Colon (tissue), 2 donors: ENCODE data around the gene ABT1.

Experiments used
- FAIRE-seq: peaks from 2 replicates; lab custom pipeline; 2012; peaks lifted over from hg19 to GRCh38; lab: Jason Lieb, UNC
- donor health status: control.
- donor health status: control.

The ABT1 gene

DNA sequence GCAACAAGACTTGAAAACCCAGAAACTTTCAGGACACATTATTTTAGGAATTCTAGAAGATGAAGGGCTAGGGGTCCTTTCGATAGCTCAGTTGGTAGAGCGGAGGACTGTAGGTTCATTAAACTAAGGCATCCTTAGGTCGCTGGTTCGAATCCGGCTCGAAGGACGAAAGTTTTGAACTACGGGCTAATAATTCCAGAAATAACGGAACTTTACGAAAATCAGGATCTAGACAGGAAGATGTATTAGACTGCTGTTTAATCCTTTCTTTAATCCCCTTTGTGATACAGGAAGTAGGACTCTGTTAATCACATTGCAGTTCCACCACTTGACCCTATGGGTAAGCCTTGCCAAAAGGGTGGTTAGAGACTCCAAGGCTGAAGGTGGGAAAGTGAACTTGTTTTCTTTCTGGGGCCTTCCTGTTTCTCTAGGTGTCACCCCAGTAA lies 21.2 kb upstream of the ABT1 start:
- FAIRE-seq = no peak

DNA sequence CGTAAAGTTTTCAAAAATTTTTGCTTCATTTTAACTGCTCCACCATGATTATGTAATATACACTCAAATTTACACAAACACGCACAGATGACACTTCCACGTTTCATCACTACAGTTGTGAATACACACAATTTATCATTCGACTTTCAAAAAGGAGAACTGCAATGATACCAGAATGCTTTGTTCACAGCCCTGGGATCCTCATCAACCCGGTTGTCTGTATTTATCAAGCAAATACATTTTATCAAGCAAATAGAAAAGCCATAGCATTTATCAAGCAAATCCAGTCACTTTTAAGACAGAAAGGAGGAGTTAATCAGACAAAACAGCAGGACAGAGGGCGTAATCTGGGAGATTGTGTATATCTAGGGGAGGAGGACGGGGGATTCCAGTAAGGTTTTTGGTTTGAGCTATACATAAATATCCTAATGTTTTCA lies 20.3 kb upstream of the ABT1 start:
- FAIRE-seq = no peak

DNA sequence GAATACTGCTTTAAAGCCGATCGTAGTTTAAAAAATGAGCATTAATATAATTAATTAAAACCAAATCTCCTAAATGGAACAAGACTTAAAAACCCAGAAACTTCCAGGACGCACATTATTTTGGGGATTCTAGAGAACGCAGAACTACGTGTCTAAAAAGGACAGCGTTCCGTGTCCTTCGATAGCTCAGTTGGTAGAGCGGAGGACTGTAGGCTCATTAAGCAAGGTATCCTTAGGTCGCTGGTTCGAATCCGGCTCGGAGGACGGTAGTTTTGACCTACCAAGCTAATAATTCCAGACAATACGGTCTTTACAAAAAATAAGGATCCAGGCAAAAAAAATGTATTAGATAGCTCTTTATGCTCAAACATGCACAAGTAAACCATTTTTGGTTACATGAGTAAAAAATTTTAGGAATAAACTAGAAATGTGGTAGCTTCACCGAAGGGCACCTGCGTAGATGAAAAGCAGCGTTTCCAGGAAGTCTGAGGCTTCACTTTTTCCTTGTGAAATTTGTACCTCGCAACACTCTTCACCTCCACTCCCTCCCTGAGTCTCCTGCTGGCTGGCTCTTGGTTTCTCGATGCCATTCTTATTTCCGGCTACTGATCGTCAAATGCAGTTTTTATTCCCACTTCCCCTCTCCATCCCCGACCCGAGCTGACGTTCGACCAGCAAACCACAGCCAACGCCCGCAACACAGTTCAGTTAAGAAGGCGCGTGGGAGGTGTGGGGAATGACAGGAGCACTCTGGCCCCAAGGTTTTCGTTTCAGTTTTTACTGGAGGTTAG lies 19.6 kb upstream of the ABT1 start:
- no peak for FAIRE-seq

DNA sequence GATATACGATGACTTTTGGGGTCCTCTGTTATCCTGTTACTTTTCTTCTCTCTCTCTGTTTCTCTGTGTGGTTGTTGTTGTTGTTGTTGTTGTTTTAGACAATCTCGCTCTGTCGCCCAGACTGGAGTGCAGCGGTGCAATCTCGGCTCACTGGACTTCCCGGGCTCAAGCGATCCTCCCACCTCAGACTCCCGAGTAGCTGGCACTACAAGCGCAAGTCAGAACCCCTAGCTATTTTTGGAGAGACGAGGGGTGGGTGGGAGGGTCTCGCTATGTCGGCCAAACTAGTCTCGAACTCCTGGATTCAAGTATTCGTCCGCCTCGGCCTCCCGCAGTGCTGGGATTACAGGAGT lies 19.1 kb upstream of the ABT1 start:
- no peak for FAIRE-seq

DNA sequence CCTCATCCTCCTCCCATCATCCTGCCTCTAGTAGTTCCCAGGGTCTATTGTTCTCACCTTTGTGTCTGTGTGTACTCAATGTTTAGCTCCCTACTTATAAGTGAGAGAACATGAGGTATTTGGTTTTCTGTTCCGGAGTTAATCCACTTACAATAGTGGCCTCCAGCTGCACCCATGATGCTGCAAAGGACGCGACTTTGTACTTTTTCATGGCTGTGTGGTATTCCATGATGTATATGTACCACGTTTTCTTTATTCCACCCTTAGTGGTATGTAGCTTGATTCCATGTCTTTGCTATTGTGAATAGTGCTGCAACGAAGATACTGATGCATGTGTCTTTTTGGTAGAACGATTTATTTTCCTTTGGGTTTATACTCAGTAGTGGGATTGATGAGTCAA lies 18.5 kb upstream of the ABT1 start:
- FAIRE-seq = no peak

DNA sequence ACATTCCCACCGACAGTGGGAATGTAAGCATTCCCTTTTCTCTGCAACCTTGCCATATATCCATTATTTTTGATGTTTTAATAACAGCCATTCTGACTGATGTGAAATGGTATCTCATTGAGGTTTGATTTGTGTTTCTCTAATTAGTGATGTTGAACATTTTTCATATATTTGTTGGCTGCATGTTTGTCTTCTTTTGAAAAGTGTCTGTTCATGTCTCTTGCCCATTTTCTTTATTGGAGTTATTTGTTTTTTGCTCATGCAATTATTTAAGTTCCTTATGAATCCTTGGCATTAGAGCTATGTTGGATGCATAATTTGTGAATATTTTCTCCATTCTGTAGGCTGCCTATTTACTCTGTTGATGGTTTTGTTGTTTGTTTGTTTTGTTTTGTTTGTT lies 18.0 kb upstream of the ABT1 start:
- no peak for FAIRE-seq

DNA sequence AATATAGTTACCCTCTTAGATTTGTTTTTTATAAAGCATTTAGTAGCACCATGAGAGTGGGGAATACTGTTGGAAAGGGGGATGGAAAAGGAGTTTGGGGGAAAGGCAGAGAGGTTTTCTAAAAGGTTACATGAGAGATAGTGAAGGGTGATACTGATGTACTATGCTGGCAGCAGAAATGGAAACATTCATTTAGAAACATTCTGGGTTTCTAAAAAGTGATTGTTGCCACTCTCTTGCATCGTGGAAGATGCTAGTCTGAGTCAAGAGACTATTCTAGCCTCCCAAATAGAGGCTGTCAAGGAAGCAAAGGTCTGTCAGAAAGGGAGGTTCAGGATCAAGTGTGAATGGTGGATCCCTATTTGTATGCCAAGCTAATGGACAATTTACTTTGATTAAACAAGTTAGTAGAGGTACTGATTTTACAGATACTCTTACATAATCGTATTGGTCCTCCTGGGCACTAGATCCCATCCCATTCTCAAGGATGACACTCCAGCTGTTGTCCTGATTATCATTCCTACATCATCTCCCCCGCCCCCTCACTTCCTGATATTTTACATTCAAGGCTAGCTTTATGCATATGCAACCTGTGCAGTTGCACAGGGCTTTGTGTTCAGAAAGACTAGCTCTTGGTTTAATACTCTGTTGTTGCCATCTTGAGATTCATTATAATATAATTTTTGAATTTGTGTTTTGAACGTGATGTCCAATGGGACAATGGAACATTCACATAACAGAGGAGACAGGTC lies 15.4 kb upstream of the ABT1 start:
- no peak for FAIRE-seq

DNA sequence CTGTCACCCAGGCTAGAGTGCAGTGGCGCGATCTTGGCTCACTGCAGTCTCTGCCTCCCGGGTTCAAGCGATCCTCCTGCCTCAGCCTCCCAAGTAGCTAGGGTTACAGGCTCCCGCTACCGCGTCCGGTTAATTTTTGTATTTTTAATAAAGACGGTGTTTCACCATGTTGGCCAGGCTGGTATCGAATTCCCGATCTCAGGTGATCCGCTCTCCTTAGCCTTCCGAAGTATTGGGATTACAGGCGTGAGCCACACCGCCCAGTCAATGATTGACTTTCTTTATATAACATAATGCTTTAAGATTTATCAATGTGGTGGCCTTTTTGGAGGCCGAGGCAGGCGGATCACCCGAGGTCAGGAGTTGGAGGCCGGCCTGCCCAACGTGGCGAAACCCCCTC lies 7.8 kb upstream of the ABT1 start:
- no peak for FAIRE-seq

DNA sequence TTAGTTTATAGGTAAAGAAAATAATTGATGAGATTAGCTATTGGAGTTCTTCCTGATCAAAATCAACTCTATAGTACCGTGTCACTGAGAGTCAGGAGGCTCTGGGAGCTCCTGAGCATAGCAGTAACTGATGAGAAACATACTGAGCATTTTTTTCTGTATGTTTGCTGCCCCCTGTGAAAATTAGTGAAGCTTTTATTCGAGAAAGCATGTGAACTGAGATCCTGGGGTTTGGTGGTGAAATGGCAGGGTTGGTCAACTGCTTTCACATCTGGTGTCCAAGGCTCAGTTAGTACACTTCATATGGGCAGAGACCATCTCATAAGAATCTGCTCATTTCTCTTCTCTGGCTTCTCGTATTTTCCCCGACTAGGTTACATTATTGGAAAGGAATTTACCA lies 4.1 kb upstream of the ABT1 start:
- no peak for FAIRE-seq

DNA sequence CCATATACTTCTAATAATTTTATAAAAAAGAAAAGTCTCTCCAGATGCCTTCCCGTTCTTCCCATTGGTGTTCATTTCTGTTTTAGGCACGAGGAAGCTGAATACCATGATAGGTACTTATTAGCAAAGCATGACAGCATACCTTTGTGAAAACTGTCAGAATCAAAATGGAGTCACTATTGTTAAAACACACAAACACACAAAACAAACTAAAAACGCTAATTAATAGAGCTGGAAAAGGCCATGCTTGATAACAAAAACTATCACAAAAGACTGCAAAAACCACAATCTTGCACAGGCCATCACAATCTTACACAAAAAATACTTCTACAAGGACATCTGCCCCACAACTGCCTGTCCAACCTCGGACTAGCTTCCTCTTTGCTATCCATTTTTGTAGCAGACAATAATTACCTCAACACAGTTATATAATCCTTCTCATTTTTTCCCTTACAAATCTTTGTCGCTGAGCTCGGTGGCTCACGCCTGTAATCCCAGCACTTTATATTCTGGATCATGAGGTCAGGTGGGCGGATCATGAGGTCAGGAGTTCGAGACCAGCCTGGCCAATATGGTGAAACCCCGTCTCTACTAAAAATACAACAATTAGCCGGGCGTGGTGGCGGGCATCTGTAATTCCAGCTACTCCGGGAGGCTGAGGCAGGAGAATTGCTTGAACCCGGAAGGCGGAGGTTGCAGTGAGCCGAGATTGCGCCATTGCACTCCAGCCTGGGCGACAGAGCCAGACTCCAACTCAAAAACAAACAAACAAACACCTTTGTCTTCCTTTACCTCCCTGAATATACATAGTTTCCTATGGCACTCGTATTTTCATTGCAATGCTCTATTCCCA lies 3.2 kb upstream of the ABT1 start:
- no peak for FAIRE-seq

DNA sequence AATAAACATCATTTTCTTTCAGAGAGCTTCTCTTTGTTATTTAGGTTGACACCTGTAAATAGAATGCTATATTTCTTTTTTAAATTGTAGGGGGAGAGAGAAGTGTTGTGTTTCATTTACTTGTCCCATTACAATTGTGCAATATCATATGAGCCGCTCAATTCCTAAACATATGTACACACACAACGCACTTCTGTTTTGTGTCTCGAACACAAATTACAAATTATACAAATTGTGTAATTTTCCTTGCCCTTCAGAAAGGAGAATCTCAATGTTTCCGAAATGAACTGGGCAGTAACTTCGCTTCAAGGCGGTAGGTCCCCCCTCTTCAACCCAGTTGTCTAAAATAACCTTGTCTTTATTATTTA lies 2.6 kb upstream of the ABT1 start:
- FAIRE-seq = no peak

DNA sequence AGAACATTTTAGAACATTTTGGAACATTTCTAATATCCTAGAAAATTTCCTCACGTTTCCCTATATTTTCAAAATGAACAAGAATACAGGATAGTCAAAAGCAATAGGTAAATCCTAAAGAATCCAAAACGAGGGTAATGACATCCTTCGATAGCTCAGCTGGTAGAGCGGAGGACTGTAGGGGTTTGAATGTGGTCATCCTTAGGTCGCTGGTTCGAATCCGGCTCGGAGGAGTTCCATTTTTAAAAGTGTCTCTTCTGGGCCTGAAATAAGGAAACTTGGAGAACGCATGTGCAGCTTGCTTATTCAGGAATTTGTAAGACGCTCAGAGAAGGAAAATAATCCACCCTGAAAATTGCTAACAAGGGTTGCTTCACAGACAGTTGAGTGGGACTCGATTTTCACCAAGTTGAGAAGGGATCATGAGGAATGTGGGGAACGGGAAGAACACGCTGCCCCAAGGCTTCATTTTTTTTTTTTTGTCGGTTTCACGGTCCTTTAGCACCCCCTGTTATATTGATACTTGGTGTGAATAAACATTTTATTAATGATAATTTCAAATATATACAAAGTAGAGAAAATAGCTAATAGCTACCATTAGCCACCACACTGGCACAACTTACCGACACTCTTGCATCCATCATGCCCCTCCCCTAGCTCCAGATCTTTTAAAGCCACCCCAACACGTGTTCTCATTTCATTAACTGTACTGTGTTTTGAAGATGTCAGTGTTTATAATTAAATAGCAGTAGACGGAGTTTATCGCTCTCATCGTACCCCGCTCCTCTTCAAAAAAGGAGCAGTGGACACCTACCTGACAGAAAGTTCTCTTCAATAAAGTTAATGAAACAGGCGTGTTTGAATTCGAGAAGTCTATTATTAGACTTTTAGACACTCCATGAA lies 1.8 kb upstream of the ABT1 start:
- FAIRE-seq = no peak

DNA sequence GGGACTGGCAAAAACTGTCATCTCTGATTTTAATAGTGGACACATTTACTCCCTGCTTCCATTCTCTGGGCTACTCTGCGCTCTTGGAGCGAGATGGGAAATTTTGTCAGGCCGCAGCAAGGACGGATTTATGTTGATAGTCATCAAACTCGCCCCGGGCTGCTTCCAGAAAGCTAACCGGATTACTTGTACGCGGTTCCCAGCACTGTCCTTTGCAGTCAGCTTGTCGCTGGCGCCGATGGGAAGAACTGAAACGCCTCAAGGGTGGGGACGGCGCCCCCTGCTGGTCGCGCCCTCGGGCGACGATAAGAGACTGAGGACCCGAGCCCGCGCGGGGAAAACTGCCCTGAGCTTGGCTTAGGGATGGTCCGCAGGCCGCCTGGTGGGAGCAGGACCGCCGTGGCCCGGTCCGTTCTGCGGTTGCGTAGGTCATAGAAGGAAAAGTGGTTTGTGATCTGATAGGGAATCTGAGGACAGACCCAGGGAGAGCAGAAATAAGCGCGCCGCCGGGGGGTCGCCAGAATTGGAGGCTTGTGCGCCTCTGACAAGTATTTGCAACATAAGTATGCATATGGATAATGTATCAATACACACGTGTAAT lies 984 bp upstream of the ABT1 start:
- no peak for FAIRE-seq

DNA sequence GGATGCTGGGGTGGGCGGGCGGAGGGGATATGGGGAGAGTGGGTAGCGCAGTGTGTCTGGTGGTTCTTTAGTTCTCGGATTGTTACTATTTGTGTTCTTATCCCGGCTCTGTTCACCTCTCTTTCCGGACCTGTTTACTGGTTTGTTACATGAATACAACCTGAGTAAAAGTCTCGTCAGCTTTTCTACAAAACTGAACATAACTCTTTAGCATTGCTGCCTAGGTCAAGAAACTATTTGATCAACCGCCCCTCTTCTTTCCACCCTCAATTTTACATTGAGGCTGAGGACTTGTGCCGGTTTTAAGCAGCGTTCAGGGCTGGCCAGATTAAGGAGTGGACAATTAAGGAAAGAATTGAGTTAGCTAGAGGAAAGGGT lies 625 bp downstream of the ABT1 start:
- no peak for FAIRE-seq

DNA sequence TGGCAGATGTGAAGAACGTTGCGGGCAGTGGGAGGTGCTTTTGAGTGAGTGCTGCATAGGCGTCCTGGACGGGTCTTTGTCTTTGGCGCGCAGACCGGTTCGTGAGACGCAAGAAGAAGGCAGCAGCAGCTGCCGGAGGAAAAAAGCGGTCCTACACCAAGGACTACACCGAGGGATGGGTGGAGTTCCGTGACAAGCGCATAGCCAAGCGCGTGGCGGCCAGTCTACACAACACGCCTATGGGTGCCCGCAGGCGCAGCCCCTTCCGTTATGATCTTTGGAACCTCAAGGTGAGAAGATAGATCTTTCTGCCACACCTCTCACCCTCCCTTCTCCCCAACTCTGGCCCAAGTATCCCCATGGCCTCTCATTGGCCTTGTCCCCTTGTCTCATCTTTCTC lies 1.1 kb downstream of the ABT1 start:
- no peak for FAIRE-seq

DNA sequence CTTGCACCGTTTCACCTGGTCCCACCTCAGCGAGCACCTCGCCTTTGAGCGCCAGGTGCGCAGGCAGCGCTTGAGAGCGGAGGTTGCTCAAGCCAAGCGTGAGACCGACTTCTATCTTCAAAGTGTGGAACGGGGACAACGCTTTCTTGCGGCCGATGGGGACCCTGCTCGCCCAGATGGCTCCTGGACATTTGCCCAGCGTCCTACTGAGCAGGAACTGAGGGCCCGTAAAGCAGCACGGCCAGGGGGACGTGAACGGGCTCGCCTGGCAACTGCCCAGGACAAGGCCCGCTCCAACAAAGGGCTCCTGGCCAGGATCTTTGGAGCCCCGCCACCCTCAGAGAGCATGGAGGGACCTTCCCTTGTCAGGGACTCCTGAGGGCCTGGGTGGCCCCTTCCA lies 1.5 kb downstream of the ABT1 start:
- no peak for FAIRE-seq

DNA sequence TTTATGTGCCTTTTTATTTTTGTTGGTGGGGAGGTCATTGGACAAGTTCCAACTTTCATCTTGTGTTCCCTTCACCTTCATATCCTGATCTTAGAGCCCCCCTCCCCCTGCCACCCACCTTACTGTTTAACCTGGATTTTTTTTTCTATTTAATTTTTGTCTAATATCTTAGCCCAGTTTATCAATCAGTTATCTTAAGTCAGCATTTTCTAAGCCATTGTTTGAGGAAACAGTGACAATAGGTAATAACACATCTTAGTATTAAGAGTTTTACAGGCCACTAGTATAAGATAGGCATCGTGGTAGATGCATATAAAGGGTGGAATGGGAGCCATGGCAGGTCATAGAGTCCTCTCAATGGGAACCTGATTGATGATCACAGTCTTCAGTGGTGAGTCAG lies 2.4 kb downstream of the ABT1 start:
- FAIRE-seq = no peak

DNA sequence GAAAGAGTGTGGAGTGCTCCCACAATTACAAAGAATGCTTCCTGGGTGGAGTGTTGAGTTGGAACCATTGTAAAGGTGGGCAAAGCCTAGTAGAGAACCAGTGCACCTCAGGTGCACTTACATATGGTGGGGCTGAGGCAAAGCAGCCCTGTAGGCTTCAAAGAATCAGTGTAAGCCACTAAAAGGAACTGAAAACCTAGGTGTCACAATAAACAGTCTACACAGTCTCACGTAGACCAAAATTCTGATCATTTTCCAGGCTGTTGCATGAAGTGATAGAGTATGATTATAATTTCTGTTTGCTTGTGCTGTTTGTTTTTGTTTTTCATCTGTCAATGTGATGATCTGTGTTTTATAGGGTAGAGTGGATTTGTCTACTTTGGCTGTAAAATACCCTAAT lies 2.8 kb downstream of the ABT1 start:
- FAIRE-seq = no peak

DNA sequence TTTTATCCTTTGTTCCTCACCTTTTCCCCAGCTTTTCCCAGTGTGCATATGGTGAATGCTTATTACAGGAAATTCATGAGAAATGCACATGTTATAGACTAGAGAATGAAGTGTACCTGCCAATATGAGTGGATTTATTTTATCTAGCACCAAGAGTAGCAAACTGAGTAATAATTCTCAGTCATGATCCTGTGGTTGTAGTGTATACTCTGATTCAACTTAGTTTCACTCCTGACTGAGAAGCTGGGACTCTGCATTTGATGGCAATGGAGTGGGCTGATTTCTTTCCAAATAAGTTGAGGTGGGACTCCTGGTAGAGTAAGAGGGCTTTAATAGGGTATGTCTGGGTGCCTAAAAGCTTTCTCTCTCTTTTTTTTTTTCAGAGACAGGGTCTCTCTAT lies 4.0 kb downstream of the ABT1 start:
- FAIRE-seq = no peak

DNA sequence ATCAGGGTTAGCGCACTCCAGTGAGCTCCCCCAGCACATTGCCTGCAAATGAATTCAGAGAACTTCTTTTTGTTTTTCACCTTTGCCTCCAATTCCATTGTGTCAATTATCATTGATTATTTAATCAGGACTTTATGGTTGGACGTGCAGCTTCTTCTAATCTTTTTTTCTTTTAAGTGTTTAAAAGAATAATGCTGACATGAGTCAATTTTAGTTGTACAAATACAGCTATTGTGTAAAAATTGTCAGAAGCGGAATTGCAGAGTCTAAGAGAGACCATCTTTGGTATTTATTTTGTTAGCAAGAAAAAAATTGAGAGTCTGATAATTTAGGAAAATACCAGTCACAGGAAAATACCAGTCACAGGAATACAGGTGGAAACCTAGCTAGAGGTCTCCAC lies 5.5 kb downstream of the ABT1 start:
- no peak for FAIRE-seq

DNA sequence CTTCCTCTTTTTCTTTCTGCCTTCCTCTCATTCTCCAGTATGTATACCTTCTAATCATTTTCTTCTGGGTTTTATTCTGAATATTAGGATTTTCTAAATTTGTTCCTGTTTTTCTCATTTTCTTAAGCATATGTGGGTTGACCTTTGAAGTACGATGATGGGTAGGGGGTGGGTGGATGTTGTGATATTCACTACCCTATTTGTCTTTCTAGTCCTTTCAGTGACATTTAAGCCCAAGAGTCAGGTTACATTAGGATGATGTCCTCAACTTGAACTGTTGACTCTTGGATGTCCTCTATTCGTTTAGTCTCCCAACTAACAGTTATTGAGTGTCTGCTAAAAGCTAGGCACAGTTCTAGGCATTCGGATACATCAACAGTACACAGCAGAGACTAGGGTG lies 7.3 kb downstream of the ABT1 start:
- FAIRE-seq = no peak

DNA sequence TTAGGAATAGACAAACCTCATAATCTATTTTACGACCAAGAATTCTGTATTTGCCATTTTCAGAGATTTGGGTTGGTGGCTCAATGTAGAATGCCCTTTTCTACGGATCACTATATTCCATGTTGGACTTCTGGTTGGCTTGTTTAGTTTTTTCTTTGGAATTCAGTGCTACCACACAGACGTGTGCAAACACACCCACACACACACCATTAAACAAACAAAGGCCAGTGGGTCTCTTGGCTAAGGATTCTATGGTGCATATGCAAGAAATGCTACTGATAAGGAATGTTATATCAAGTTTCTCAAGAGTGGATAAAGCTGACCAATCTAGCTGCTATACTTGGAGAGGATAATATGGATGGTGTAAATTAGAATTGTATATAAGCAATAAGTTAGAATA lies 8.0 kb downstream of the ABT1 start:
- FAIRE-seq = no peak
